CD4-positive, CD25-positive, alpha-beta regulatory T cell (primary cell): ENCODE measurements around the gene TMEM47. TPM values are rescaled to one million over a fixed set of nuclear protein-coding genes. Genes with fewer than 3 reads are reported as not detected.

ENCODE experiments used
- ATAC-seq, 2 donors: fragments of 150-1000 bp; cut with Tn5 transposase; one replicate each; pipeline ENCODE4 v1.10.0; 2021; ENCODE audit warnings: low read depth in 2 of 2, moderate number of reproducible peaks in 2 of 2, moderate library complexity in 1 of 2
- DNase-seq, 3 donors: peaks; one replicate each; pipeline versions ENCODE4 v3.0.0 to v3.0.0-alpha.2; 2012 to 2022; ENCODE audit warnings: mixed read lengths in 1 of 3
- H3K27ac ChIP-seq: one replicate; pipeline ENCODE4 v1.7.0; 2013; ENCODE audit warnings: mild to moderate bottlenecking, low read length; ENCODE audit not compliant: insufficient read depth, poor library complexity, severe bottlenecking
- H3K27me3 ChIP-seq: one replicate; pipeline ENCODE4 v1.7.0; 2013; ENCODE audit warnings: low read length; ENCODE audit not compliant: control insufficient read depth, insufficient read depth
- H3K36me3 ChIP-seq: one replicate; pipeline ENCODE4 v1.7.0; 2013; ENCODE audit warnings: mild to moderate bottlenecking, low read length, moderate library complexity; ENCODE audit not compliant: control insufficient read depth, insufficient read depth
- H3K4me1 ChIP-seq: 2 replicates; pipeline ENCODE4 v1.7.0; 2013; ENCODE audit warnings: mild to moderate bottlenecking, low read length; ENCODE audit not compliant: insufficient read depth, control insufficient read depth, poor library complexity, severe bottlenecking
- H3K4me3 ChIP-seq: one replicate; pipeline ENCODE4 v1.7.0; 2013; ENCODE audit warnings: low read depth, mild to moderate bottlenecking, low read length, moderate library complexity
- H3K9me3 ChIP-seq, 2 experiments: 1 replicate in 1 of 2; 2 replicates in 1 of 2; pipeline ENCODE4 v1.7.0; 2013; ENCODE audit warnings: low read length in 2 of 2, mild to moderate bottlenecking in 1 of 2, moderate library complexity in 1 of 2; ENCODE audit not compliant: control insufficient read depth in 2 of 2
- H3K27ac Mint-ChIP-seq, 3 donors: one replicate each; pipeline ENCODE4 v1.8.0; 2020 to 2022; ENCODE audit warnings: mild to moderate bottlenecking in 3 of 3, mixed read lengths in 3 of 3, moderate library complexity in 2 of 3
- H3K27me3 Mint-ChIP-seq: one replicate; pipeline ENCODE4 v1.8.0; 2022; ENCODE audit warnings: mild to moderate bottlenecking, mixed read lengths
- H3K36me3 Mint-ChIP-seq: one replicate; pipeline ENCODE4 v1.8.0; 2020; ENCODE audit warnings: mixed read lengths
- H3K4me1 Mint-ChIP-seq, 4 donors: one replicate each; pipeline ENCODE4 v1.8.0; 2020 to 2022; ENCODE audit warnings: mixed read lengths in 4 of 4, mild to moderate bottlenecking in 1 of 4
- H3K4me3 Mint-ChIP-seq, 4 donors: one replicate each; pipeline ENCODE4 v1.8.0; 2020 to 2022; ENCODE audit warnings: mild to moderate bottlenecking in 4 of 4, mixed read lengths in 4 of 4, moderate library complexity in 3 of 4
- H3K9me3 Mint-ChIP-seq, 7 donors: one replicate each; pipeline ENCODE4 v1.8.0; 2020 to 2022; ENCODE audit warnings: mixed read lengths in 7 of 7, mild to moderate bottlenecking in 3 of 7, moderate library complexity in 2 of 7
- polyA plus RNA-seq, 4 donors: library from polyadenylated mRNA; unstranded; fragments of 300-500 nt; fragmentation: Illumina TruSeq; gene quantifications; one replicate each; pipeline ENCODE4 v1.2.3, GENCODE V29; 2021
- total RNA-seq: library from RNA; stranded (reverse); gene quantifications from one replicate; pipeline ENCODE4 v1.2.3, GENCODE V29; 2022

The TMEM47 gene
- total and polyA plus RNA-seq, 5 donors from 2014 or later: not detected

GRCh38 chrX:34584781-34585180 is 72.3 kb downstream of the TMEM47 start:
- Mint-ChIP-seq H3K9me3 (peaks cover 0 to 6% (median 0%) of the 10 kb centered on the region in 7 donors), H3K36me3 (no peaks in the 10 kb centered on the region), H3K4me3 (no peak overlapping the region), H3K4me1 (no peaks in the 10 kb centered on the region), H3K27me3 (no peaks in the 10 kb centered on the region), H3K27ac (no peak overlapping the region)
- no peak for ATAC-seq
- no peaks in the 10 kb centered on the region for H3K36me3 ChIP-seq
- no peak for DNase-seq
- H3K4me1 ChIP-seq: no peaks in the 10 kb centered on the region
- H3K27me3 ChIP-seq: no peaks in the 10 kb centered on the region
- no peak overlapping the region for H3K27ac ChIP-seq
- H3K4me3 ChIP-seq: no peak overlapping the region
- no peaks in the 10 kb centered on the region for H3K9me3 ChIP-seq

- Histone ChIP-seq H3K27me3 (no peaks in the 10 kb centered on the region), H3K4me1 (no peaks in the 10 kb centered on the region), H3K4me3 (no peak overlapping the region), H3K9me3 (no peaks in the 10 kb centered on the region), H3K36me3 (no peaks in the 10 kb centered on the region), H3K27ac (no peak overlapping the region)
- DNase-seq: no peak
- peaks cover 0 to 4% (median 0%) of the 10 kb centered on the region in 7 donors for H3K9me3 Mint-ChIP-seq
- H3K36me3 Mint-ChIP-seq: no peaks in the 10 kb centered on the region
- H3K27me3 Mint-ChIP-seq: no peaks in the 10 kb centered on the region
- H3K27ac Mint-ChIP-seq: no peak overlapping the region
- H3K4me3 Mint-ChIP-seq: no peak overlapping the region
- H3K4me1 Mint-ChIP-seq: no peaks in the 10 kb centered on the region
- no peak for ATAC-seq
Observed at GRCh38 chrX:34580069-34580468, 77.0 kb downstream of the TMEM47 start.

- ATAC-seq: no peak
- H3K27ac ChIP-seq: no peak overlapping the region
- H3K9me3 Mint-ChIP-seq: peaks cover 0 to 3% (median 0%) of the 10 kb centered on the region in 7 donors
Observed at GRCh38 chrX:34578237-34578636, 78.8 kb downstream of the TMEM47 start.

More at GRCh38 chrX:34578237-34578636, 78.8 kb downstream of the TMEM47 start:
- Histone ChIP-seq H3K9me3 (no peaks in the 10 kb centered on the region), H3K4me1 (no peaks in the 10 kb centered on the region), H3K4me3 (no peak overlapping the region), H3K36me3 (no peaks in the 10 kb centered on the region), H3K27me3 (no peaks in the 10 kb centered on the region)
- DNase-seq: peak in 1 of 3 donors; percentile 1
- Mint-ChIP-seq H3K36me3 (no peaks in the 10 kb centered on the region), H3K4me1 (no peaks in the 10 kb centered on the region), H3K27me3 (no peaks in the 10 kb centered on the region), H3K4me3 (no peak overlapping the region), H3K27ac (no peak overlapping the region)
